GM12864 (cell line): ENCODE results near the gene ZMIZ1.
A peak's percentile ranks its signal among the peaks of the same experiment; 100 is the strongest.
"Not testable (repeated sequence)": the region's sequence is repeated elsewhere in the genome, so short reads cannot be mapped to it uniquely, and the experiment has no call there.

ENCODE experiments used
- DNase-seq: peaks from one replicate; pipeline ENCODE4 v3.0.0-alpha.2; 2011; ENCODE audit warnings: low read depth
- H3K4me3 ChIP-seq: 2 replicates; pipeline ENCODE4 v1.5.1; 2011; ENCODE audit warnings: mild to moderate bottlenecking, low read depth, low read length, control low read depth
- TF ChIP-seq, protein P1 (sequence below): IDR thresholded peaks from 2 replicates; pipeline ENCODE4 v1.5.1; 2011; ENCODE audit warnings: low read depth, mild to moderate bottlenecking, moderate library complexity, low read length, control low read depth, inconsistent platforms; ENCODE audit errors: missing control alignments

ZMIZ1 gene

DNA sequence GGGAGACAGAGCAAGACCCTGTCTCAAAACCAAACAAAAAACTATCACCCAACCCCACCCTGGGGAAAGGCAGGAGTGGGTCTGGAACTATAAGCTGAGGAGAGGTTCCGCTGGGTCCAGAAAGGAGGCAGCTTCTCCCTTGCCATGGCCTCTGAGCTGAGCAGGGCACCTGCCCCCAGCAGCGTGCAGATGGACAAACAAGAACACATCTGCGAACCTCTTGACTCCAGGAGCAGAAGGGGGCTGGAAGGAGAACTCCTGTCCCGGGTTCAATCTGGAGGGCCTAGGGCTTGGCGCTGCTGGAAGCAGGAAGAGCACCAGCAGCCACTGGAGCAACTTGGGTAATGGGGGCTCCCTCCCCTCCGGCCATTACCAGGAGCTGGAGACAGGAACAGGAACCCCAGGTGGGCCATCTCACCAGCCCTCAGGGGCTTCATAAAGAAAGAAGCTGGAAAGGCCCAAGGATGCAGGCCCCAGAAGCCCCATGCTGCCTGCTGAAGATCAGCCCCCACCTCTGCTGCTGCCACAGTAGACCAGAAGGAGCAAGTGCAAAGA, 259.5 kb downstream of the ZMIZ1 start:
- no peak overlapping the region for H3K4me3 ChIP-seq
- TF ChIP-seq, protein P1, sequence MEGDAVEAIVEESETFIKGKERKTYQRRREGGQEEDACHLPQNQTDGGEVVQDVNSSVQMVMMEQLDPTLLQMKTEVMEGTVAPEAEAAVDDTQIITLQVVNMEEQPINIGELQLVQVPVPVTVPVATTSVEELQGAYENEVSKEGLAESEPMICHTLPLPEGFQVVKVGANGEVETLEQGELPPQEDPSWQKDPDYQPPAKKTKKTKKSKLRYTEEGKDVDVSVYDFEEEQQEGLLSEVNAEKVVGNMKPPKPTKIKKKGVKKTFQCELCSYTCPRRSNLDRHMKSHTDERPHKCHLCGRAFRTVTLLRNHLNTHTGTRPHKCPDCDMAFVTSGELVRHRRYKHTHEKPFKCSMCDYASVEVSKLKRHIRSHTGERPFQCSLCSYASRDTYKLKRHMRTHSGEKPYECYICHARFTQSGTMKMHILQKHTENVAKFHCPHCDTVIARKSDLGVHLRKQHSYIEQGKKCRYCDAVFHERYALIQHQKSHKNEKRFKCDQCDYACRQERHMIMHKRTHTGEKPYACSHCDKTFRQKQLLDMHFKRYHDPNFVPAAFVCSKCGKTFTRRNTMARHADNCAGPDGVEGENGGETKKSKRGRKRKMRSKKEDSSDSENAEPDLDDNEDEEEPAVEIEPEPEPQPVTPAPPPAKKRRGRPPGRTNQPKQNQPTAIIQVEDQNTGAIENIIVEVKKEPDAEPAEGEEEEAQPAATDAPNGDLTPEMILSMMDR = no peak
- DNase-seq = no peak

DNA sequence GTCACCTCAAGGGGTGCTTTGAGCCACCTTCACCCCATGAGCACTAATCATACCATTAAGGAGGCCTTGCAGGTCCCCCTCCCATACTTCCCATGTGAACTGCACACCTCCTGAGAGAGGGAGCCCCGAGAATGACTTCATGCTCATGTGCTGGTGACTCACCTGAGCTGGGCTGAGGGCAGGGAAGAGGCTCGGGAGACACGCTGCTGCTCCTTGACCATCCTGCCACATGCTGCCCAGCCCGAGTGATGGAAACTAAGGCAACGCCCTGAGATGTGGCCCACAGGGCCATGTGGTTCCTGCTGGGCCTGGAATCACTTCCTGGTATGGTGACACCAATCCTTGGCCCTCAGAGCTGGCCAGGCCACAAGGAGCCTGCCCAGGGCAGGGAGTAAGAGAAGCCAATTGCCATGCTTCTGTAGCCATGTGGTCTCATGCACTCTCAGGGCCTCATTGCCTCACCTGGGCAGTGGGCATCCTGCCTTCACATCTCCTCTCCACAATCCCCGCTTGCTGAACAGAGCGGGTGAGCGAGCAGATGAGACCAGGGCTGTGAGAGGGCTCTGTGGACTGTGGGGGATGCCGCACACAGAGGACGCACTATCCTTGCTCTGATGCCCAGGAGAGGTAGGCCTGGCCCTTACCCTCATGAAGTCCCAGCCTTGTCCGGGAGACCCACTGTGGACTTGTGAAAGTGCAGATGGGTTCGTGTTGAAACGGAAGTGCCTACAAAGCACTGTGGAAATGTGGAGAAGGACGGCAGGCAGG, 260.2 kb downstream of the ZMIZ1 start:
- no peak overlapping the region for H3K4me3 ChIP-seq
- TF ChIP-seq, protein P1 = no peak
- DNase-seq = no peak

DNA sequence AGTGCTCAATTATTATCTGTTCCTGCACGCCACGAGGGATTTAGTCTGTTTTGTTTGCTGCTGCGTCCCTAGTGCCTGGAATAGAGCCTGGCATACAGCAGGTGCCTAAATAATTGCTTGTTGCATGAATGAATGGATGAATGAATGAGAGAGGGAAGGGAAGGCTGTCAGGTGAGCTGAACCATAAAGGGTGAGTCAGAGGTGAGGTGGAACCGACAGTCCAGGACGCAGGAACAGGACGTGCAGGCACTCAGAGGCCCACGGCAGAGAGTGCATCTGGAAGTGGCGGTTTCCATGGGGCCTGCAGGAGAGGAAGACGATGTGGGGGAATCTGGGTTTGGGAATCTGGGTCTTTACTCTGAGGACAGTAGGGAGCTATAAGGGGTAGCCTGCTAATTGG, 260.8 kb downstream of the ZMIZ1 start:
- DNase-seq = no peak

DNA sequence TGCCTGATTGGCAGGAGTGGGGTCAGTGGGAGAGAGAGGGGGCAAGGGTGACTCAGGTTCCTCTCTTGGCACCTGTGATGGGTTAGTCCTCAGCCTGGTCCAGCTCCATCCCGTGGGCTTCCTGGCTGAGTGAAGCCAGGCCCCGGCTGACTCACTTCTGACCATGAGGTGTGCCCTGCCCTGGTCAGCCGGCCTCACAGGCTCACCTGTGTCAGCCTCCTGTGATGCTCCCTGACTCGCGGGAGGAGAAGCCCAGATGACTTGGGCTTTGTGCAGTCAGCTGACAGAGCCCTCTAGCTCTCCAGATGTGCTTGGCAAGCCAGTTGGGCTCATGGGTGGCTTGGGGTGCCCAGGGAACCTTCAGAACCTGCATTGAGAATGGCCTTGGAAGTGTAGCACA, 262.5 kb downstream of the ZMIZ1 start:
- DNase-seq = no peak
- no peak overlapping the region for H3K4me3 ChIP-seq
- TF ChIP-seq, protein P1 = no peak

More for the DNA sequence above, 260.8 kb downstream of the ZMIZ1 start:
- H3K4me3 ChIP-seq = no peak overlapping the region
- TF ChIP-seq, protein P1 = no peak

DNA sequence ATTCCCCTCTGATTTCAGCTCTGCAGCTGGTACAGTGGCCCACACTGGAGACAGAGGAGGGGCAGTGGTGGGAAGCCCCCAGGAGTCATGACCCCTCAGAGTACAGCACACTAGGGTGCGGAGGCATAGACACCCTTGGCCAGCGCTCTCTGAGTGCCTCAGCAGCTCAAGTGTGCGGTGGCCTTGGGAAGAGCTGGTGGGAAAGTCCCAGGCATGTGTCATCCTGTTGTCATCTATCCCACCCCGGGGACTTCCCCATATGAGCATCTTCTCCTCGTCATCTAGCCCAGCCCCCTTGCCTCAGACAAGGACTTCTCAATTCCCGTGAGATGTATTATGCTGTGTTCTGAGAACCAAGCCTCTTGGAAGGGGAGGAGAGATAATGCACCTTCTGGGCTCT, 262.9 kb downstream of the ZMIZ1 start:
- TF ChIP-seq, protein P1 = no peak
- H3K4me3 ChIP-seq = no peak overlapping the region
- peak; percentile 66 for DNase-seq

DNA sequence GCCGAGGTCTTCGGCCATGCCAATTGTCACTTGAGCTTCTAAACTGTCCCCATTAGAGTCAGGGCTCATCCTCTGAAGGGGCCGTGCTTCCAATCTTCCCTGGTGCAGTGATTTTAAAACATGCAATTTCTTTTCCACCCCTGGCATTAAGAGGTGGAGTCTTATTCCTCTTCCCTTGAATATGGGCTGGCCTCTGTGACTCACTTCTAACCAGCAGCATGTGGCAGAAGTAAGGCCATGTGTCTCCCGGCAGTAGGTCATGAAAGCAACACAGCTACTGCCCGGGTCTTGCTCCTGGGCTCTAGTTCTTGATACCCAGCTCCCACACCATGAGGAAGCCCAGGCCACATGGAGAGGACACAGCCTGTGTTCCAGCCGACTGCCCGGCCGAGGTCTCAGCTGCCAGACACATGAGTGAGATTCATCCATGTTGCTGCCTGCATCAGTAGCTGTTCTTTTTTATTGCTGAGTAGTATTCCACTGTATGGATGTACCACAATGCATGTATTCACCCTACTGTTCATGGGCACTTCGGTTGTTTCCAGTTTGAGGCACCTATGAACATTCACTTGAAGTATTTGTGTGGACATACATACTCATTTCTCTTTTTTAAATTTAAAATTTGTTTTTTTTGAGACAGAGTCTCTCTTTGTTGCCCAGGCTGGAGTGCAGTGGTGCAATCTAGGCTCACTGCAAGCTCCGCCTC, 264.0 kb downstream of the ZMIZ1 start:
- H3K4me3 ChIP-seq, DNase-seq: not testable (repeated sequence)

DNA sequence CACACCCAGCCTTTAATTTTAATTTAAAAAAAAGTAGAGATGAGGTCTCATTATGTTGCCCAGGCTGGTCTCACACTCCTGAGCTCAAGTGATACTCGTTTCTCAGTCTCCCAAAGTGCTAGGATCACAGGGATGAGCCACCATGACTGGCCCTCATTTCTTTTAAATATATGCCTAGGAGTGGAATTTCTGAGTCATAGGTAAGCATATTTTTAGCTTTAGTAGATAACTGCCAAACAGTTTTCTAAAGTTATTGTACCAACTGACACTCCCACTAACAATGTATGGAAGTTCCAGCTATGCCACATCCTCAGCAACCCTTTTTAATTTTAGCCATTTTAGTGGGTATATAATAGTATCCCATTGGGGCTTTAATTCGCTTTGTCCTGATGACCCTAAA, 264.7 kb downstream of the ZMIZ1 start:
- TF ChIP-seq, protein P1 = no peak
- DNase-seq = no peak
- no peak overlapping the region for H3K4me3 ChIP-seq
